Keratinocyte (primary cell): ENCODE data around the gene KDM2A. TPM values are rescaled to one million over a fixed set of nuclear protein-coding genes. Genes with fewer than 3 reads are reported as not detected.

Experiments
- DNase-seq: peaks from one replicate; pipeline ENCODE4 v3.0.0-alpha.2; 2011; ENCODE audit warnings: low read depth, missing footprints, low spot score
- FAIRE-seq: peaks from 2 replicates; lab custom pipeline; 2011; peaks lifted over from hg19 to GRCh38; lab: Jason Lieb, UNC
- H2AFZ ChIP-seq: 2 replicates; pipeline ENCODE4 v1.6.0; 2012; ENCODE audit warnings: low read length, control low read depth, inconsistent platforms; ENCODE audit not compliant: control insufficient read depth
- H3K27ac ChIP-seq: 2 replicates; pipeline ENCODE4 v1.5.1; 2011; ENCODE audit warnings: low read length; ENCODE audit not compliant: control insufficient read depth, insufficient read depth
- H3K27me3 ChIP-seq: 3 replicates; pipeline ENCODE4 v1.6.0; 2011; ENCODE audit warnings: low read length; ENCODE audit not compliant: control insufficient read depth, insufficient read depth; ENCODE audit errors: extremely low read depth
- H3K36me3 ChIP-seq, 2 experiments: 2 replicates in 1 of 2; 3 replicates in 1 of 2; pipeline ENCODE4 v1.5.1; 2011; ENCODE audit warnings: low read length in 2 of 2, mild to moderate bottlenecking in 1 of 2; ENCODE audit not compliant: control insufficient read depth in 2 of 2, insufficient read depth in 2 of 2; ENCODE audit errors: extremely low read depth in 1 of 2
- H3K4me1 ChIP-seq: 3 replicates; pipeline ENCODE4 v1.5.1; 2011; ENCODE audit warnings: low read length; ENCODE audit not compliant: control insufficient read depth, insufficient read depth; ENCODE audit errors: extremely low read depth
- H3K4me2 ChIP-seq: 3 replicates; pipeline ENCODE4 v1.6.0; 2011; ENCODE audit warnings: low read depth, low read length; ENCODE audit not compliant: control insufficient read depth, insufficient read depth; ENCODE audit errors: extremely low read depth
- H3K4me3 ChIP-seq, 3 experiments: fragments of 200-600 bp in 1 of 3; sonication (generic) in 1 of 3; 2 replicates in 2 of 3; 3 replicates in 1 of 3; pipeline ENCODE4 v1.5.1; 2011 to 2016; ENCODE audit warnings: low read length in 3 of 3, mild to moderate bottlenecking in 3 of 3, control low read depth in 2 of 3, inconsistent platforms in 1 of 3, low read depth in 1 of 3, mixed read lengths in 1 of 3, mixed run types in 1 of 3, moderate library complexity in 1 of 3; ENCODE audit not compliant: control insufficient read depth in 2 of 3, insufficient read depth in 2 of 3; ENCODE audit errors: extremely low read depth in 1 of 3
- H3K79me2 ChIP-seq: 2 replicates; pipeline ENCODE4 v1.6.0; 2012; ENCODE audit warnings: low read length; ENCODE audit not compliant: control insufficient read depth, insufficient read depth
- H3K9ac ChIP-seq: 3 replicates; pipeline ENCODE4 v1.6.0; 2011; ENCODE audit warnings: low read length; ENCODE audit not compliant: control insufficient read depth, insufficient read depth; ENCODE audit errors: extremely low read depth
- H3K9me1 ChIP-seq: 3 replicates; pipeline ENCODE4 v1.6.0; 2011; ENCODE audit warnings: low read length; ENCODE audit not compliant: control insufficient read depth, insufficient read depth; ENCODE audit errors: extremely low read depth
- H3K9me3 ChIP-seq: 2 replicates; pipeline ENCODE4 v1.5.1; 2012; ENCODE audit warnings: low read depth, low read length; ENCODE audit not compliant: control insufficient read depth
- H4K20me1 ChIP-seq: 3 replicates; pipeline ENCODE4 v1.6.0; 2011; ENCODE audit warnings: low read length; ENCODE audit not compliant: control insufficient read depth, insufficient read depth; ENCODE audit errors: extremely low read depth
- EZH2 ChIP-seq: IDR thresholded peaks from one replicate; pipeline ENCODE4 v1.6.1; 2012; ENCODE audit warnings: inconsistent platforms, mild to moderate bottlenecking, low read length, moderate library complexity
- dilution Hi-C: fragments of 300-500 bp; cut with MboI; formaldehyde crosslinking; loops from one replicate; pipeline ENCODE4 v1.7.0; 2020; ENCODE audit warnings: low sequenced_read_pairs; ENCODE audit not compliant: extremely low pct_ligation_motif_present
- polyA plus RNA-seq, 5 experiments: library from polyadenylated mRNA; depleted of rRNA in 3 of 5; stranded (reverse) in 3 of 5; stranded (forward) in 1 of 5; unstranded in 1 of 5; fragments of >200 nt; gene quantifications; 1 replicate in 1 of 5; 2 replicates in 3 of 5; 3 replicates in 1 of 5; pipeline versions ENCODE4 v1.2.1 to v1.2.3, GENCODE V29; 2011 to 2012; ENCODE audit warnings: missing spikeins in 2 of 5, low read depth in 1 of 5, low replicate concordance in 1 of 5
- TF ChIP-seq, protein P1 (sequence below), 3 experiments: IDR thresholded peaks in 1 of 3; conservative IDR thresholded peaks in 1 of 3; optimal IDR thresholded peaks in 1 of 3; 2 replicates in 2 of 3; 3 replicates in 1 of 3; pipeline versions ENCODE3 to v1.5.1; 2011; ENCODE audit warnings: low read length in 3 of 3, mild to moderate bottlenecking in 3 of 3, moderate library complexity in 2 of 3, control low read depth in 1 of 3, inconsistent platforms in 1 of 3; ENCODE audit not compliant: insufficient read depth in 2 of 3; ENCODE audit errors: extremely low read depth in 1 of 3

KDM2A gene
- polyA plus RNA-seq, 1 donor (not counting 4 experiments of a cell fraction or from before 2014, with no cell fraction given), result 29.9 TPM

GRCh38 chr11:67272327-67273259 lies 153.5 kb downstream of the KDM2A start:
- peaks cover 14% of the 10 kb centered on the region for H4K20me1 ChIP-seq
- H3K4me3 ChIP-seq, result no peak overlapping the region
- H3K36me3 ChIP-seq, result peaks cover 13 to 29% of the 10 kb centered on the region in 2 experiments
- FAIRE-seq, result no peak
- H2AFZ ChIP-seq, result no peak overlapping the region
- no peak overlapping the region for H3K9ac ChIP-seq
- H3K4me1 ChIP-seq, result peaks cover 52% of the 10 kb centered on the region
- peaks cover 90% of the 10 kb centered on the region for H3K79me2 ChIP-seq
- H3K4me2 ChIP-seq, result no peak overlapping the region
- H3K27me3 ChIP-seq, result no peaks in the 10 kb centered on the region
- DNase-seq, result no peak
- H3K9me1 ChIP-seq, result peaks cover 2% of the 10 kb centered on the region
- no peaks in the 10 kb centered on the region for H3K9me3 ChIP-seq
- H3K27ac ChIP-seq, result no peak overlapping the region
- no peak for TF ChIP-seq EZH2
- TF ChIP-seq, protein P1, sequence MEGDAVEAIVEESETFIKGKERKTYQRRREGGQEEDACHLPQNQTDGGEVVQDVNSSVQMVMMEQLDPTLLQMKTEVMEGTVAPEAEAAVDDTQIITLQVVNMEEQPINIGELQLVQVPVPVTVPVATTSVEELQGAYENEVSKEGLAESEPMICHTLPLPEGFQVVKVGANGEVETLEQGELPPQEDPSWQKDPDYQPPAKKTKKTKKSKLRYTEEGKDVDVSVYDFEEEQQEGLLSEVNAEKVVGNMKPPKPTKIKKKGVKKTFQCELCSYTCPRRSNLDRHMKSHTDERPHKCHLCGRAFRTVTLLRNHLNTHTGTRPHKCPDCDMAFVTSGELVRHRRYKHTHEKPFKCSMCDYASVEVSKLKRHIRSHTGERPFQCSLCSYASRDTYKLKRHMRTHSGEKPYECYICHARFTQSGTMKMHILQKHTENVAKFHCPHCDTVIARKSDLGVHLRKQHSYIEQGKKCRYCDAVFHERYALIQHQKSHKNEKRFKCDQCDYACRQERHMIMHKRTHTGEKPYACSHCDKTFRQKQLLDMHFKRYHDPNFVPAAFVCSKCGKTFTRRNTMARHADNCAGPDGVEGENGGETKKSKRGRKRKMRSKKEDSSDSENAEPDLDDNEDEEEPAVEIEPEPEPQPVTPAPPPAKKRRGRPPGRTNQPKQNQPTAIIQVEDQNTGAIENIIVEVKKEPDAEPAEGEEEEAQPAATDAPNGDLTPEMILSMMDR (optimal IDR thresholded peaks at IDR 0.05 in 1 of 3, IDR thresholded peaks at IDR 0.05 in 1 of 3, conservative IDR thresholded peaks at IDR 0.05 in 1 of 3; ENCODE audit: extremely low read depth in 1 of 3, insufficient read depth in 2 of 3, low read length in 3 of 3), result no peak
- dilution Hi-C loops, result no loop called here

GRCh38 chr11:67273260-67273990 lies 154.4 kb downstream of the KDM2A start:
- Histone ChIP-seq H2AFZ (no peak overlapping the region), H3K27ac (no peak overlapping the region), H3K9me1 (peaks cover 2% of the 10 kb centered on the region), H3K4me1 (peaks cover 48% of the 10 kb centered on the region), H3K4me2 (no peak overlapping the region), H4K20me1 (peaks cover 14% of the 10 kb centered on the region), H3K79me2 (peaks cover 90% of the 10 kb centered on the region), H3K4me3 (no peak overlapping the region), H3K27me3 (no peaks in the 10 kb centered on the region), H3K9me3 (no peaks in the 10 kb centered on the region), H3K36me3 (peaks cover 9 to 28% of the 10 kb centered on the region in 2 experiments), H3K9ac (no peak overlapping the region)
- TF ChIP-seq, protein P1 (optimal IDR thresholded peaks at IDR 0.05 in 1 of 3, IDR thresholded peaks at IDR 0.05 in 1 of 3, conservative IDR thresholded peaks at IDR 0.05 in 1 of 3; ENCODE audit: extremely low read depth in 1 of 3, insufficient read depth in 2 of 3, low read length in 3 of 3), result no peak
- dilution Hi-C loops, result no loop called here
- DNase-seq, result no peak
- FAIRE-seq, result no peak
